ENCODE results near the gene PUSL1.

PUSL1 gene

DNA sequence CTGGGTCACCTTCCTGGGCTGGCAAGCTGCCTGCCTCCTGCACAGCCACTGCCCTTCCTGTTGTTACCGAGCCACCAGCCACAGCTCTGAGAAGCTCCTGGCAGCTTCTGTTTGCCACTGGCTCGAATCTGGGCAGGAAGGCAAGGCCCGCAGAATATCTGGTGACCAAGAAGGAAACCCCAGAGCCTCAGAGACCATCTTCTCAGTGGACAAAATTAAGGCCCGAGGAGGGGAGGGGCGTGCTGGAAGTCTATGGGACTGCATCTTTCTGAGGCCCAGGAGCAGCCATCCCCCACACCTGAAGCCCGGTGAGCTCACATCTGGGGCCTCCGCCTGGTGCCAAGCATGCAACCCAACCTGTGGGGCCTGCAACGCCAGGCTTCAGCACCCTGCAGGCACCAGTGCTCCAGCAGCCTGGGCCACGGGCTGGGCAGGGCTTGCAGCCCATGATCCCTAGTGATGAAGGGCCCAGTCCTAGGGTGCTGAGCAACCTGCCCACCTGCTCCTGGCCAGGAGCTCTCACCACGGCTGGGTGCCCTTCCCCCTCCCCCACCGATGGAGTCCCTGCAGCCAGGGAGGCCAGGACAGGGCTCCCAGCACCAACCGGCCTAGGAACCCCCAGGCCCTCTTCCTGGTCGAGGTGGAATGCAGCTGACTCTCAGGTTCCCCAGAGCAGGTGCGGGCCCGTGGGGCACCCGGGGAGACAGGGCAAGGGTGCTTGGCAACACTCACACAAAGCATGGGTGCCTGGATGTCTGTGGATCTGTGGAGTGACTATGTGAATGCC is 17.1 kb downstream of the PUSL1 start:
- DNase-seq (ENCODE audit: low spot score), result no peak

- no peak for DNase-seq (ENCODE audit: low spot score)
Measured at GRCh38 chr1:1326075-1326605, 17.7 kb downstream of the PUSL1 start.

DNA sequence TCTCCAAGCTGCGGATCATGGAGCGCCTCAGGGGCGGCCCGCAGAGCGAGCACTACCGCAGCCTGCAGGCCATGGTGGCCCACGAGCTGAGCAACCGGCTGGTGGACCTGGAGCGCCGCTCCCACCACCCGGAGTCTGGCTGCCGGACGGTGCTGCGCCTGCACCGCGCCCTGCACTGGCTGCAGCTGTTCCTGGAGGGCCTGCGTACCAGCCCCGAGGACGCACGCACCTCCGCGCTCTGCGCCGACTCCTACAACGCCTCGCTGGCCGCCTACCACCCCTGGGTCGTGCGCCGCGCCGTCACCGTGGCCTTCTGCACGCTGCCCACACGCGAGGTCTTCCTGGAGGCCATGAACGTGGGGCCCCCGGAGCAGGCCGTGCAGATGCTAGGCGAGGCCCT is 18.9 kb downstream of the PUSL1 start:
- no peak for DNase-seq (ENCODE audit: low spot score)

- no peak for DNase-seq (ENCODE audit: low spot score)
Measured at GRCh38 chr1:1328254-1328653, 19.9 kb downstream of the PUSL1 start.

DNA sequence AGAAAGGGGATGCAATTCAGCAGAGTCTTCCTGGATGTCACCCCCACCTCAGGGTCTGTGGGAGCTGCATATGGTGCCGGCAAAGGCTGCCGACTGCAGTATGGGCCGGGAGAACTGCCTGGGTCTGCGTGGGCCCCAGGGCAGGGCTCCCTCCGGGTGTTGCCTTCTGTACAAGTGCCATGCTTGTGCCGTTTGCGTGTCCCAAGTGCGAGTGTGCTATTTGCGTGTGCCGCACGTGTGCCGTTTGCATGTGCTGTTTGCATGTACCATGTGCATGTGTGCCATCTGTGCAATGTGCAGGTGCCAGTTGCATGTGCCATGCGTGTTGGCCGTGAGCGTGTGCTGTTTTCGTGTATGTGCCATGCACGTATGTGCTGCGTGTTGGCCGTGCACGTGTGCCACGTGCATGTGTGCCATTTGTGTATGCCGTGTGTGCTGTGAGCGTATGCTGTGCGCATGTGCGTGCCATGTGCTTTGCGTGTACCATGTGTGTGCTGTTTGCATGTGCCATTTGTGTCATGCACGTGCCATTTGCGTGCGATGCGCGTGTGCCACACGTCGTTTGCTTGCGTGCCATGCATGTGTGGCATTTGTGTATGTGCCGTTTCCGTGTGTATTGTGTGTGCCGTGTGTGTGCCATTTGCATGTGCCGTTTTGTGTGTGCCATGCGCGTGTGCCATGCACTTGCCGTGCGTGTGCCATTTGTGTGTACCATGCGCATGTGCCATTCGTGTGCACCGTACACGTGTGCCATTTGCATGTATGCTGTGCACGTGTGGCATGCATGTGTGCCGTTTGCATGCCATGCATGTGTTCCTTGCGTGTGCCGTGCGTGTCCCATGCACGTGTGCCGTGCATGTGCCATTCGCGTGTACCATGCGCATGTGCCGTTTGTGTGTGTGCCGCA is 21.2 kb downstream of the PUSL1 start:
- no peak for DNase-seq (ENCODE audit: low spot score)

DNA sequence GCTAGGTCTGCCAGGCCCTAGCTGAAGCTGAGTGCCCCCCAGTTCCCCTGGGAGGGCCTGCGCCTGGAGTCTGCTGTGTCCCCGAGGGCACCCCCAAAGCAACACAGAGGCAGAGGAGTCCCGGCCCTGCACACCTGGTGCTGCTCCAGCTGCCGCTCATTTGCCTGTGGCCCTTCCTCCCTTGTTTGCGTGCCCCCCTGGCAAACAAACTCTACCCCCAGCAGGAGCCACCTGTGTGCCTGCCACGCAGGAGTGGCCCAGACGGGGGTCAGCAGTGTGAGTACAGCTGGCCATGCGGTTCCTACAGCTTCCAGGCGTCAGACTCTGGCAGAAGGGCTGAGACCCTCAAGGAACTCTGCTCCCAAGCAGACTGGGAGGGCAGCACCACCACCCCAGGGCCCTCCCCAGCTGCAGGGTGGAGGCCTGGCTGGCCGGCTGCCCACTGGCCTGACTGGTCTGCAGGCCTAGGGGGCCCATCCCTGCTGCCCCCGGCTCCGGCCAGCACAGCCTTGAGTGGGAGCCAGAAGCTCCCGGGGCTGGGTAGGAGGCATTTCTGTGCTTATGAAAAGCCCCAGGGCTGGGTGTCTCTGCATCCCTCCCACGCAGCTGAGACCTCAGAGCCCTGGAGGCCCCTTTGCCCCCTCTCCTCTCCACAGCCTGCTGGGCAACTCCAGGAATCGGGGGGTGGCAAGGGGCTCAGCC is 22.1 kb downstream of the PUSL1 start:
- no peak for DNase-seq (ENCODE audit: low spot score)

- DNase-seq (ENCODE audit: low spot score), result no peak
Measured at GRCh38 chr1:1331068-1331965, 22.9 kb downstream of the PUSL1 start, which contains the start of gene TAS1R3. TSS of gene TAS1R3 (plus strand) at chr1:1331280. CDS start at chr1:1331346, 66 bp downstream.

GRCh38 chr1:1332031-1332755 is 23.8 kb downstream of the PUSL1 start:
- no peak for DNase-seq (ENCODE audit: low spot score)

DNA sequence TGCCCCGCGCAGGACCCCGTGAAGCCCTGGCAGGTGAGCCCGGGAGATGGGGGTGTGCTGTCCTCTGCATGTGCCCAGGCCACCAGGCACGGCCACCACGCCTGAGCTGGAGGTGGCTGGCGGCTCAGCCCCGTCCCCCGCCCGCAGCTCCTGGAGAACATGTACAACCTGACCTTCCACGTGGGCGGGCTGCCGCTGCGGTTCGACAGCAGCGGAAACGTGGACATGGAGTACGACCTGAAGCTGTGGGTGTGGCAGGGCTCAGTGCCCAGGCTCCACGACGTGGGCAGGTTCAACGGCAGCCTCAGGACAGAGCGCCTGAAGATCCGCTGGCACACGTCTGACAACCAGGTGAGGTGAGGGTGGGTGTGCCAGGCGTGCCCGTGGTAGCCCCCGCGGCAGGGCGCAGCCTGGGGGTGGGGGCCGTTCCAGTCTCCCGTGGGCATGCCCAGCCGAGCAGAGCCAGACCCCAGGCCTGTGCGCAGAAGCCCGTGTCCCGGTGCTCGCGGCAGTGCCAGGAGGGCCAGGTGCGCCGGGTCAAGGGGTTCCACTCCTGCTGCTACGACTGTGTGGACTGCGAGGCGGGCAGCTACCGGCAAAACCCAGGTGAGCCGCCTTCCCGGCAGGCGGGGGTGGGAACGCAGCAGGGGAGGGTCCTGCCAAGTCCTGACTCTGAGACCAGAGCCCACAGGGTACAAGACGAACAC is 24.5 kb downstream of the PUSL1 start:
- DNase-seq (ENCODE audit: low spot score), result no peak

GRCh38 chr1:1333551-1334241 is 25.3 kb downstream of the PUSL1 start:
- no peak for DNase-seq (ENCODE audit: low spot score)

GRCh38 chr1:1334835-1335234 is 26.4 kb downstream of the PUSL1 start:
- no peak for DNase-seq (ENCODE audit: low spot score)

GRCh38 chr1:1335283-1335682 is 26.9 kb downstream of the PUSL1 start:
- DNase-seq (ENCODE audit: low spot score), result no peak

DNA sequence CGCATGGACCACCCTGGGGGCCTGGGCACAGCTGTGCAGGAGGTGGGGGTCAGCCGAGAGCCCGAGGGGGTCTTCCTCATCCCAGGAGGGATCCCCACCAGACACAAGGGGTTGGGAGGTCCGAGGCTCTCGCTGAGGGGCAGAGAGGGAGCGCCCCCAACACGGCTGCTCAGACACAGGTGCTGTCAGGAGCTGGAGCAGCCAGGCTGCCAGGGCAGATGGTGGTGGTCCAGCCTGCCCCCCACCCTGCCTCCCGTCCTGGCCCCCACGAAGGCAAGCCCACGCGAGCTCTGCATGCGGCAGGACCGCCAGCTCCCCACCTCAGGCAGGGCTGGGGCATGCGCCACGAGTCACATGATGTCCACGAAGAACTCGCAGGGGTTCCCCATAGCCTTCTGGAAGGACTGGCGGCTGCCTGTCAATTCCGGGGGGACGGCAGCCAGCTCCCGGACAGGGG is 27.4 kb downstream of the PUSL1 start:
- no peak for DNase-seq (ENCODE audit: low spot score)

- no peak for DNase-seq (ENCODE audit: low spot score)
Measured at GRCh38 chr1:1336446-1336845, 28.0 kb downstream of the PUSL1 start.

GRCh38 chr1:1336931-1337792 is 28.8 kb downstream of the PUSL1 start:
- DNase-seq (ENCODE audit: low spot score), result no peak

GRCh38 chr1:1337793-1338147 is 29.4 kb downstream of the PUSL1 start:
- DNase-seq (ENCODE audit: low spot score), result no peak

- no peak for DNase-seq (ENCODE audit: low spot score)
Measured at GRCh38 chr1:1338278-1338677, 29.9 kb downstream of the PUSL1 start.

DNA sequence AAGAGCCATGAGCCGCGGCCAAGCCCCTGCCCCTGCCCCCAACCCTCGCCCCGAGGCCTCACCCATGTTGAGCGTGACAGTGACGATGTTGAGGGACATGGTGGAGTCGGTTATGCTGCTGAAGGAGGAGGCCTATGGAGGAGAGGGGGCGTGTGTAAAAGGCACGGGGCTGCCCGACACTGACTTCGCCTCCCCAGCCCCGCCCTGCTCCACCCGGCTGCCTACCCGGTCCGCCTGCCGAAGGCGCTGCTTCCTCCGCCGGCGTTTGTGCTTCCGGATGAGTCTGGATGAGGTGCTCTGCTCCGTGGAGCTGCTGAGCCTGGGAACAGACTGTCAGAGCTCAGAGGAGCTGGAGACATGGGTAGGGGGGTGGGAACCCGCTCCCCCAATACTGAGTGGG is 31.8 kb downstream of the PUSL1 start:
- no peak for DNase-seq (ENCODE audit: low spot score)
